BE2C (cell line): Measurements from ENCODE around the gene HOXB3.
A peak's percentile ranks its signal among the peaks of the same experiment; 100 is the strongest.

ENCODE experiments used
- DNase-seq: peaks from one replicate; pipeline ENCODE4 v3.0.0-alpha.2; 2020
- H3K27me3 ChIP-seq: fragments of 250-450 bp; sonication (Bioruptor Pico); 2 replicates; pipeline ENCODE4 v1.5.1; 2020; ENCODE audit warnings: mild to moderate bottlenecking
- H3K36me3 ChIP-seq: fragments of 250-450 bp; sonication (Bioruptor Pico); 2 replicates; pipeline ENCODE4 v1.5.1; 2020; ENCODE audit warnings: mild to moderate bottlenecking
- H3K4me1 ChIP-seq: fragments of 250-450 bp; sonication (Bioruptor Pico); 2 replicates; pipeline ENCODE4 v1.5.1; 2020
- H3K4me3 ChIP-seq: 2 replicates; pipeline ENCODE4 v1.5.1; 2011; ENCODE audit warnings: low read depth, low read length
- H3K9me3 ChIP-seq: fragments of 250-450 bp; sonication (Bioruptor Pico); 2 replicates; pipeline ENCODE4 v1.5.1; 2020
- TF ChIP-seq, protein P1 (sequence below): IDR thresholded peaks from 2 replicates; pipeline ENCODE4 v1.5.1; 2012; ENCODE audit warnings: mild to moderate bottlenecking, low read depth, low read length

HOXB3 gene

DNA sequence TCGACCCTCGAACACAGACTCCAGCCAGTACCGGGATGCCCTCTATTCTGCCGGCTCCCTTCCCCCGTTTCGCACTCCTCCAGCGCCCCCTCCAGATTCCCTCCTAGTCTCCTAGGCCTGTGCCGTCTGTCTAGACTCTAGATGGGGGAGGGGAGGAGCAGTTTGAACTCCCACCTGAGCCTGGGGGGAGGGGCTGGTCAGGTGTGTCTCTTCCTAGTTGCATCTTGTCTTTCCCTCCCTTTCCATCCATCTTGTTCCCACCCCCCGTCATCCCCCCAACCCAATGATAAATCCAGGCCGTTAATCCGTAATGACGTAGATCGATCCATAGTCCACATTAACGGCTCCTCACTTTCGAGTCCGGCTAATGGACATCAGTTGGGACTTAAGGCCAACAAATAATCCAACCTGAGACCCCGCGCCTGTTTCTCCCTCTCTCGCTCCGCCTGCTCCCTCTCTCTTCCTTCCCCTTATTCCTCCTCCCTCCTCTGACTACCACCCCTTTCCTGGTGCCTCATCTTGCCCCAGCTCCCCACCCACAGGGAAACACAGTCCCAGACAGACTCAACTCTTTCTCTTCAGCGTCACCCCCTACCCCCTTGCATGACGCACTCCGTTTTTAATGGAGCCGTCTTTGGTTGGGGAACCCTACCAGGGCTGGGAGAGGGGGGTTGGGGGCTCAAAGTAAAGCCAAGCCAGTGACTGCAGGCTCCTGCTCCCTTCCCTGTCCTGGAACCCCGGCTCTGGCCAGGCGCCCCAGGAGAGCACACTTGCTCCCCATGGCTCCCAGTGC lies 6.9 kb upstream of the HOXB3 start:
- TF ChIP-seq, protein P1, sequence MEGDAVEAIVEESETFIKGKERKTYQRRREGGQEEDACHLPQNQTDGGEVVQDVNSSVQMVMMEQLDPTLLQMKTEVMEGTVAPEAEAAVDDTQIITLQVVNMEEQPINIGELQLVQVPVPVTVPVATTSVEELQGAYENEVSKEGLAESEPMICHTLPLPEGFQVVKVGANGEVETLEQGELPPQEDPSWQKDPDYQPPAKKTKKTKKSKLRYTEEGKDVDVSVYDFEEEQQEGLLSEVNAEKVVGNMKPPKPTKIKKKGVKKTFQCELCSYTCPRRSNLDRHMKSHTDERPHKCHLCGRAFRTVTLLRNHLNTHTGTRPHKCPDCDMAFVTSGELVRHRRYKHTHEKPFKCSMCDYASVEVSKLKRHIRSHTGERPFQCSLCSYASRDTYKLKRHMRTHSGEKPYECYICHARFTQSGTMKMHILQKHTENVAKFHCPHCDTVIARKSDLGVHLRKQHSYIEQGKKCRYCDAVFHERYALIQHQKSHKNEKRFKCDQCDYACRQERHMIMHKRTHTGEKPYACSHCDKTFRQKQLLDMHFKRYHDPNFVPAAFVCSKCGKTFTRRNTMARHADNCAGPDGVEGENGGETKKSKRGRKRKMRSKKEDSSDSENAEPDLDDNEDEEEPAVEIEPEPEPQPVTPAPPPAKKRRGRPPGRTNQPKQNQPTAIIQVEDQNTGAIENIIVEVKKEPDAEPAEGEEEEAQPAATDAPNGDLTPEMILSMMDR = no peak
- H3K4me3 ChIP-seq = no peak overlapping the region
- no peaks in the 10 kb centered on the region for H3K9me3 ChIP-seq
- H3K27me3 ChIP-seq = peaks cover 97% of the 10 kb centered on the region
- H3K36me3 ChIP-seq = no peaks in the 10 kb centered on the region
- no peaks in the 10 kb centered on the region for H3K4me1 ChIP-seq
- DNase-seq = no peak

DNA sequence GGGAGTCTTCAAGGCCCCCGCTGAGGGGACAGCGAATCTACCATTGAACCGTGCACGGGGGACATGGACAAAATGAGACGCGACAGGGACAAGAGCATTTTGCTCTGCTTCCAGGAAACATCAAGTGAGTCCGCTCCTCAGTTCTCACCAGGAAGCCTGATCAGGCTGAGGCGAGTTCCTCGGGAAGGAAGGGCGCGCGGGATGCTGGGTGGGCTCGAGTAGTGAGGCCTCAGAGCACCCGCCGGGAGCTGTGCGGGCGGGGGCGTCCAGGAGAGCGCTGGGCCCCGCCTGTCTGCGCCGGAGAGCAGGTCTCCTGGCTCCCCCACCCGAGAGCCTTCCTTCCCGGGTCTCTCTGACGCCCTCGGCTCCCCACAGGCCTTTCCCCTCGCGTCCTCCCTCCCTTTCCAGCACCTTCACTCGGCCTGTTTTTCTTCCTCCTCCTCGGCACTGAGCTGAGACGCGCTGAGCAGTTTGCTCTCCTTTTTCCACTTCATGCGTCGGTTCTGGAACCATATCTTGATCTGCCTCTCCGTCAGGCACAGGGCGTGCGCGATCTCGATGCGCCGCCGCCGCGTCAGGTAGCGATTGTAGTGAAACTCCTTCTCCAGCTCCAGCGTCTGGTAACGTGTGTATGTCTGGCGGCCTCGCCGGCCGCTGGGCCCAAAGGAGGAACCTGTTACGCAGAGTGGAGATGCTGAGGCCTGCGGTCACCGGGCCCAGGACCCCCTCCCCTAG lies 6.1 kb upstream of the HOXB3 start:
- TF ChIP-seq, protein P1 = no peak
- Histone ChIP-seq H3K4me1 (no peaks in the 10 kb centered on the region), H3K4me3 (no peak overlapping the region), H3K27me3 (peaks cover 96% of the 10 kb centered on the region), H3K9me3 (no peaks in the 10 kb centered on the region), H3K36me3 (no peaks in the 10 kb centered on the region)
- DNase-seq = no peak

DNA sequence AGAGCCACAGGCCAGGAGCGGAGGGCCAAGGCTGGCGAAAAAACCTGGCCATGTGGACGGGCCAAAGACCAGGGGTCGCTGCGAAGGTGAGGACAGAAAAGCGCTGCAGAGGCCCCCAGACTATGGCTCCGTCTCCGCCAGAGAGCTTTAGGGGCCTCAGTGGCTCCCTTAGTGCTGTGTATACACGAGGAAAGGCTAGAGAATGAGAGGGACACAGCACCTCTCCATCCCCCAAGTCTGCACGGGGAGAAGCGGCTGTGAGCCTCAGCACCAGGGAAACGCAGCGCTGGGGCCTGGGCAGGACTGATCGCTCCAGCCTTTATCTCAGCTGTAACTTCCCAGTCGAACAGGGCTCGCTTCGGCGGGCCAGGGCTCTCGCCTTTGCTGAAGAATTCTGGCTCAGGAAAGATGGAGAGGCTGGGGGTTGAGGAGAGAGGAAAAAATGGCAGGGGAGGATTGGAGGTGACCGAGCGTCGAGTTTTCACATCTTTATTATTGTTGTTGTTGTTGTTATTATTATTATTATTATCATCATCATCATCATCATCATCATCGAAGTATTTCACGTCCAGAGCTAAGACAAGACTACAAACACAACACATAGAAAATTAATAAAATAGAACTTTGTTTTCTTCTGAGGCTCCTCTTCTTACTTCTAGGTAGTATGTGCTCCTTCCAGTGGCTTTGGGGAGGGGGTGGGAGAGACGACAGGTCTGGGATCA lies 5.4 kb upstream of the HOXB3 start:
- DNase-seq = no peak
- H3K27me3 ChIP-seq = peaks cover 96% of the 10 kb centered on the region
- TF ChIP-seq, protein P1 = no peak
- H3K9me3 ChIP-seq = no peaks in the 10 kb centered on the region
- H3K36me3 ChIP-seq = no peaks in the 10 kb centered on the region
- no peak overlapping the region for H3K4me3 ChIP-seq
- no peaks in the 10 kb centered on the region for H3K4me1 ChIP-seq

DNA sequence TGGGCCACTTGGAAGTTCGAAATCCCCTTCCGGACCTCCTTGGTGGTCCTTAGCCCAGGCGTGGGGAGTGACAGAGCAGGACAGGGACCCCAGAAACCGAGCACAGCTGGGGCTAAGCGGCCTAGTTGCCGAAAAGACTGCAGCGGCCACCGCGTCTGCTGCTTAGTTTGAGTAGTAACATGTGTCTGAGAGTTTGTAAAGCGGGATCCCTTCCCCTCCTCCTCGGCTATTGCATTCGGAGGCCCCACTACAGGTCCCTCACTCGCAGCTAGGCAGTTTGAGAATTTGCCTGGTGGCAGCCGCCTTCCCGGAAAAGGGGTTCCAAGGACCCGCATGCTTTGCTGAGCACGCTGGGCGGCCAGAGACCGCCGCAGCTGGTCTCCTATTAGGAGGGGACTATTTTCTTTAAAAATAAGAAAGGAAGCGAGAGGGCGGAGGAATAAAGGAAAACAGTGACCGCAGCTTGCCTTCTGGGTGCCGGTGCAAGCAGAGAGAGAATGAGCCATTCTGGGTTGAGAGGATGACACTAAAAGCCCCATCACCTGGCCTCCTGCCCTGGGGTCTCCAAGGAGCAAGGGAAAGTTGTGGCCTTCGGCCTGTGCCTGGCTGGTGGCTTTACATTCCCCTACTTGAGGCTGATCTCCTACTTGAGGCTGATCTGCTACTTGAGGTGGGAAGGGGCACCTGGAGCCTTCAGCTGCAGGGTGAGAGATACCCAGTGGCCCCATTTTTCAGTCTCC lies 4.7 kb upstream of the HOXB3 start:
- no peak for DNase-seq
- H3K9me3 ChIP-seq = no peaks in the 10 kb centered on the region
- H3K4me1 ChIP-seq = no peaks in the 10 kb centered on the region
- peaks cover 96% of the 10 kb centered on the region for H3K27me3 ChIP-seq
- H3K4me3 ChIP-seq = no peak overlapping the region
- TF ChIP-seq, protein P1 = no peak
- H3K36me3 ChIP-seq = no peaks in the 10 kb centered on the region

DNA sequence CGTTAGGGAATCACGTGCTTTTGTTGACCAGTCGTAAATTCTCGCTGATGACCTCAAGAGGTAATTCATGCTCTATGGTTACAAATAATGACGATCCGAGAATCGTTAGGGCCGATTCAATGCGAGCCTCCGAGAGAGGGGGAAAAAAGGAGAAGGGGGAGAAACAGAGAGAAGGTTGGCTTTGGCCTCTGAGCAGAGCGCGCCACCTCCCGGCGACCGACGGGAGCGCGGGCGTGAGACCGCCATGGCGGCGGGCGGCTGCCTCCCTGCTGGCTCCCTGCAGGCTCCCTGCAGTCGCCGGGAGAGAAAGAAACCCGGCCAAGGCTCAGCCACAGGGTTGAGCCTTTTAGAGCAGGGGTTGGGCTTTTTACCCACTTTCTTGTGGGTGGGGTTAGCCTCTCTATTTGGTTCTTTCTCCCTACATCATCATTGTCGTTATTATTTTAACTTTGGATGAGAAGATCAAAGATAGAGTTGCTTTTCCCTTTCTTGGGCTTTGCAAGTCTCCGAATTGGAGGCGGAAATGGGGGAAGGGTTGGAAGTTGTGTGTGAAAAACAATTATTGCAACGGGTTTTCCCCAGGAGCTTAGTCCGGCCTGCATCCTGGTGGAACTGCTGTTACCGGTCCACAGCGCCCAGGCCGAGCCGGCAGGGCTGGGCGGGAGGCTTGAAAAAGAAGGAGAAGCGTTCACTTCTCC lies 3.9 kb upstream of the HOXB3 start:
- no peaks in the 10 kb centered on the region for H3K4me1 ChIP-seq
- H3K27me3 ChIP-seq = peaks cover 96% of the 10 kb centered on the region
- H3K36me3 ChIP-seq = no peaks in the 10 kb centered on the region
- no peak overlapping the region for H3K4me3 ChIP-seq
- DNase-seq = peak; percentile 84
- TF ChIP-seq, protein P1 = peak; percentile 93
- H3K9me3 ChIP-seq = no peaks in the 10 kb centered on the region
